ENCODE measurements around the gene DRD4.

DNA sequence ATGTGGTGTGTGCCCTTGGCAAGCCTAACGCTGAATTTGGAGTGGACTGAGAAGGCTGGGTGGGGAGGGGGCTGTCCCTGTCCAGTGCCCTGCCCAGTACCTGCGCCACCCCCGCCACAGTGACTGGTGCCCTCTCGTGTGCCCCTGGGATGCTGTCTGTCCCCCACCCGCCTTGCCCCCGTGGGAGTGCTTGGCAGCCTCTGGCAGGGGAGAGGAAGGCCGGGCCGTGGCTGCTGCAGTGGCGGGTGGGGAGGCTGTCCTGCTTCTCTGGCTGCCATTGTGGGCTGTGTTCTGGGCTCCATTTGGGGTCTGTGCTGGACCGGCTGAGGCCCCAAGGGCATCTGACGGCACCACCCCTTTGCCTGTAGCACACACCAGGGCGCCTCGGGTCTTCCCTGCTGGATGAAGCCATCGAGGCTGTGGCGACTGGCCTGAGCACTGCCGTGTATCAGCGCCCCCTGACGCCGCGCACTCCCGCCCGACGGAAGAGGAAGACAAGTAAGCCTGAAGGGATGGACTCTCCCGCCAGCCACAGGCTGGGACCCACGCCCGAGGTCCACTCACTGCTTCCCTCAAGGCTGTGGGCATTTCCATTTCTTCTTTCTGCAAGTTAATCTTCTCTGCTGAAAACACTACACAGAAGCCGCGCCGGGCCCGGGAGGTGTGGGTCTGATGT, 38.9 kb upstream of the DRD4 start:
- TF ChIP-seq, protein P1, sequence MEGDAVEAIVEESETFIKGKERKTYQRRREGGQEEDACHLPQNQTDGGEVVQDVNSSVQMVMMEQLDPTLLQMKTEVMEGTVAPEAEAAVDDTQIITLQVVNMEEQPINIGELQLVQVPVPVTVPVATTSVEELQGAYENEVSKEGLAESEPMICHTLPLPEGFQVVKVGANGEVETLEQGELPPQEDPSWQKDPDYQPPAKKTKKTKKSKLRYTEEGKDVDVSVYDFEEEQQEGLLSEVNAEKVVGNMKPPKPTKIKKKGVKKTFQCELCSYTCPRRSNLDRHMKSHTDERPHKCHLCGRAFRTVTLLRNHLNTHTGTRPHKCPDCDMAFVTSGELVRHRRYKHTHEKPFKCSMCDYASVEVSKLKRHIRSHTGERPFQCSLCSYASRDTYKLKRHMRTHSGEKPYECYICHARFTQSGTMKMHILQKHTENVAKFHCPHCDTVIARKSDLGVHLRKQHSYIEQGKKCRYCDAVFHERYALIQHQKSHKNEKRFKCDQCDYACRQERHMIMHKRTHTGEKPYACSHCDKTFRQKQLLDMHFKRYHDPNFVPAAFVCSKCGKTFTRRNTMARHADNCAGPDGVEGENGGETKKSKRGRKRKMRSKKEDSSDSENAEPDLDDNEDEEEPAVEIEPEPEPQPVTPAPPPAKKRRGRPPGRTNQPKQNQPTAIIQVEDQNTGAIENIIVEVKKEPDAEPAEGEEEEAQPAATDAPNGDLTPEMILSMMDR (optimal IDR thresholded peaks at IDR 0.05 in 1 of 3, IDR thresholded peaks at IDR 0.05 in 1 of 3, conservative IDR thresholded peaks at IDR 0.05 in 1 of 3; ENCODE audit: extremely low read depth in 1 of 3, insufficient read depth in 2 of 3, low read length in 3 of 3), result no peak
- TF ChIP-seq EZH2 (IDR thresholded peaks at IDR 0.05; ENCODE audit: low read length), result no peak
